ENCODE measurements around the gene PMPCB.

PMPCB gene

GRCh38 chr7:103325744-103326143 lies 28.5 kb downstream of the PMPCB start:
- ChIA-PET CTCF (interaction anchor here (1.1 kb wide), 1 partner anchor 81 kb away, joined by 4 read pairs; no protein-coding TSS in a partner anchor), POLR2A (no interaction called here)
- Histone ChIP-seq H3K27ac (ENCODE audit: extremely low read depth, low read depth, low read length) (no peak overlapping the region), H3K36me3 (ENCODE audit: control insufficient read depth in 2 of 2, insufficient read depth in 1 of 2, low read length in 2 of 2) (peaks cover 57% of the 10 kb centered on the region in 2 experiments), H3K4me3 (ENCODE audit: low read depth, low read length) (no peak overlapping the region), H3K4me1 (ENCODE audit: control insufficient read depth, insufficient read depth, low read length) (no peaks in the 10 kb centered on the region), H3K9me3 (ENCODE audit: control insufficient read depth, insufficient read depth, low read depth, low read length) (no peaks in the 10 kb centered on the region)
- TF ChIP-seq ZBTB48 (tag by site-specific recombination; IDR thresholded peaks at IDR 0.05), result no peak

GRCh38 chr7:103336761-103337160 lies 39.5 kb downstream of the PMPCB start:
- Histone ChIP-seq H3K4me1 (ENCODE audit: control insufficient read depth, insufficient read depth, low read length) (no peaks in the 10 kb centered on the region), H3K27ac (ENCODE audit: extremely low read depth, low read depth, low read length) (no peak overlapping the region), H3K36me3 (ENCODE audit: control insufficient read depth in 2 of 2, insufficient read depth in 1 of 2, low read length in 2 of 2) (peaks cover 64 to 70% of the 10 kb centered on the region in 2 experiments), H3K4me3 (ENCODE audit: low read depth, low read length) (no peak overlapping the region), H3K9me3 (ENCODE audit: control insufficient read depth, insufficient read depth, low read depth, low read length) (no peaks in the 10 kb centered on the region)
- no peak for TF ChIP-seq ZBTB49 (tag by site-specific recombination; IDR thresholded peaks at IDR 0.05; ENCODE audit: low read depth)
- TF ChIP-seq ZNF701 (tag by site-specific recombination; IDR thresholded peaks at IDR 0.05), result no peak
- no peak for TF ChIP-seq SP7 (tag by site-specific recombination; IDR thresholded peaks at IDR 0.05)
- no peak for TF ChIP-seq ZNF37A (tag by site-specific recombination; IDR thresholded peaks at IDR 0.05)
- no peak for TF ChIP-seq ZNF202 (tag by site-specific recombination; IDR thresholded peaks at IDR 0.05; ENCODE audit: borderline replicate concordance)
- TF ChIP-seq ZNF292 (tag by site-specific recombination; IDR thresholded peaks at IDR 0.05; ENCODE audit: borderline replicate concordance, low read depth), result no peak
- no peak for TF ChIP-seq GLI2 (tag by site-specific recombination; IDR thresholded peaks at IDR 0.05; ENCODE audit: borderline replicate concordance, low read depth)
- TF ChIP-seq ZNF10 (tag by site-specific recombination; IDR thresholded peaks at IDR 0.05), result no peak
- no peak for TF ChIP-seq ZNF514 (tag by site-specific recombination; IDR thresholded peaks at IDR 0.05)
- ChIA-PET POLR2A (no interaction called here), CTCF (no interaction called here)

GRCh38 chr7:103338864-103339263 lies 41.6 kb downstream of the PMPCB start:
- ChIA-PET CTCF (interaction anchor here (0.6 kb wide), 1 partner anchor 41 kb away, joined by 6 read pairs; no protein-coding TSS in a partner anchor), POLR2A (no interaction called here)
- TF ChIP-seq ZNF621 (tag by site-specific recombination; IDR thresholded peaks at IDR 0.05), result no peak
- peak; percentile 73 for TF ChIP-seq SCRT2 (tag by site-specific recombination; IDR thresholded peaks at IDR 0.05)
- TF ChIP-seq, protein P1, sequence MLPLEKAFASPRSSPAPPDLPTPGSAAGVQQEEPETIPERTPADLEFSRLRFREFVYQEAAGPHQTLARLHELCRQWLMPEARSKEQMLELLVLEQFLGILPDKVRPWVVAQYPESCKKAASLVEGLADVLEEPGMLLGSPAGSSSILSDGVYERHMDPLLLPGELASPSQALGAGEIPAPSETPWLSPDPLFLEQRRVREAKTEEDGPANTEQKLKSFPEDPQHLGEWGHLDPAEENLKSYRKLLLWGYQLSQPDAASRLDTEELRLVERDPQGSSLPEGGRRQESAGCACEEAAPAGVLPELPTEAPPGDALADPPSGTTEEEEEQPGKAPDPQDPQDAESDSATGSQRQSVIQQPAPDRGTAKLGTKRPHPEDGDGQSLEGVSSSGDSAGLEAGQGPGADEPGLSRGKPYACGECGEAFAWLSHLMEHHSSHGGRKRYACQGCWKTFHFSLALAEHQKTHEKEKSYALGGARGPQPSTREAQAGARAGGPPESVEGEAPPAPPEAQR (tag by site-specific recombination; IDR thresholded peaks at IDR 0.05), result no peak
- no peak for TF ChIP-seq ZNF404 (tag by site-specific recombination; IDR thresholded peaks at IDR 0.05)
- Histone ChIP-seq H3K27ac (ENCODE audit: extremely low read depth, low read depth, low read length) (no peak overlapping the region), H3K4me3 (ENCODE audit: low read depth, low read length) (no peak overlapping the region), H3K4me1 (ENCODE audit: control insufficient read depth, insufficient read depth, low read length) (no peaks in the 10 kb centered on the region), H3K36me3 (ENCODE audit: control insufficient read depth in 2 of 2, insufficient read depth in 1 of 2, low read length in 2 of 2) (peaks cover 58 to 62% of the 10 kb centered on the region in 2 experiments), H3K9me3 (ENCODE audit: control insufficient read depth, insufficient read depth, low read depth, low read length) (no peaks in the 10 kb centered on the region)

- POLR2A ChIA-PET, result no interaction called here
- CTCF ChIA-PET, result no interaction called here
These were observed 44.2 kb downstream of the PMPCB start for GRCh38 chr7:103341466-103341865.

More at GRCh38 chr7:103341466-103341865, 44.2 kb downstream of the PMPCB start:
- TF ChIP-seq ZSCAN16 (tag by site-specific recombination; IDR thresholded peaks at IDR 0.05) (no peak), ZFP37 (tag by site-specific recombination; IDR thresholded peaks at IDR 0.05) (no peak), ZNF2 (tag by site-specific recombination; IDR thresholded peaks at IDR 0.05) (no peak), KLF10 (tag by site-specific recombination; IDR thresholded peaks at IDR 0.05) (no peak), GLI2 (tag by site-specific recombination; IDR thresholded peaks at IDR 0.05; ENCODE audit: borderline replicate concordance, low read depth) (no peak), ZNF138 (tag by site-specific recombination; IDR thresholded peaks at IDR 0.05; ENCODE audit: borderline replicate concordance) (no peak), ZNF571 (tag by site-specific recombination; IDR thresholded peaks at IDR 0.05) (no peak), ZBTB8A (tag by site-specific recombination; IDR thresholded peaks at IDR 0.05) (no peak)
- H3K36me3 ChIP-seq (ENCODE audit: control insufficient read depth in 2 of 2, insufficient read depth in 1 of 2, low read length in 2 of 2), result peaks cover 34 to 46% of the 10 kb centered on the region in 2 experiments
- H3K4me3 ChIP-seq (ENCODE audit: low read depth, low read length), result no peak overlapping the region
- H3K9me3 ChIP-seq (ENCODE audit: control insufficient read depth, insufficient read depth, low read depth, low read length), result no peaks in the 10 kb centered on the region
- H3K27ac ChIP-seq (ENCODE audit: extremely low read depth, low read depth, low read length), result no peak overlapping the region
- H3K4me1 ChIP-seq (ENCODE audit: control insufficient read depth, insufficient read depth, low read length), result no peaks in the 10 kb centered on the region

Data from HEK293 (cell line).